ENCODE results near the gene GPR119.
"Not testable (repeated sequence)": the region's sequence is repeated elsewhere in the genome, so short reads cannot be mapped to it uniquely, and the experiment has no call there.

Gene GPR119

DNA sequence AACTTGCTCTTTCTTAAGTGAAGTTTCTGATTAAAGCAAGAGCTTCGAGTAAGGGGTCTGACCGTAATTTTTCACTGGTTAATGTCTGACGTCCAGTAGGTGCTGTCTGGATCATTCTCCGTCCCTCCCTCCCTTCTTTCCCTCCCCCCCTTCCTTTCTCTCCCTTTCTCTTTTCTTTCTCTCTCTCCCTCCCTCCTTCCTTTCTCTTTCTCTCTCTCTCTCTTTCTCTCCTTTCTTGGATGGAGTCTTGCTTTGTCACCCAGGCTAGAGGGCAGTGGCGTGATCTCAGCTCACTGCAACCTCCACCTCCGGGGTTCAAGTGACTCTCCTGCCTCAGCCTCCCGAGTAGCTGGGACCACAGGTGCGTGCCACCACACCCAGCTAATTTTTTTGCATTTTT is 46.6 kb downstream of the GPR119 start:
- DNase-seq (ENCODE audit: low read depth); H3K9ac ChIP-seq (ENCODE audit: low read length); H3K36me3 ChIP-seq (ENCODE audit: control insufficient read depth, insufficient read depth, low read length, severe bottlenecking); H3K4me1 ChIP-seq (ENCODE audit: control insufficient read depth, insufficient read depth, low read length); H3K9me3 ChIP-seq (ENCODE audit: control insufficient read depth, low read length); H3K27me3 ChIP-seq (replicated peaks; ENCODE audit: control insufficient read depth, insufficient read depth, low read length): not testable (repeated sequence)
- H3K4me3 ChIP-seq (ENCODE audit: low read length) = peak overlapping the region; percentile 89

DNA sequence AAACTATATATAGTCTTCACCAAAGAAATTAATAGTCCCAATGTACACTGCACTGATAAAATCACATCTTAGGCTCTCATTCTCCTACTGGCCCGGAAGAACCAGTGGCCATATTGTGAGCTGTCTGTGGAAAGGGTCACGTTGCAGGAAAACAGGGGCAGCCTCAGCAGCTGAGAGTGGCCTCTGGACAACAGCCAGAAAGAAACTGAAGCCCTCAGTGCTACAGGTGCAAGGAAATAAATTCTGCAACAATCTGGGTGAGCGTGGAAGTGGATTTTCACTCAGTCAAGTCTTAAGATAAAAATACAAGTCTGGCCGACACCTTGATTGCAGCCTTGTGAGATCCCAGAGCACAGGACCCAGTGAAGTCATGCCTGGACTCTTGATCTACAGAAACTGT is 48.9 kb downstream of the GPR119 start:
- H3K9ac ChIP-seq (ENCODE audit: low read length) = no peak overlapping the region
- peaks cover 3% of the 10 kb centered on the region for H3K27me3 ChIP-seq (replicated peaks; ENCODE audit: control insufficient read depth, insufficient read depth, low read length)
- H3K36me3 ChIP-seq (ENCODE audit: control insufficient read depth, insufficient read depth, low read length, severe bottlenecking) = no peaks in the 10 kb centered on the region
- no peaks in the 10 kb centered on the region for H3K4me1 ChIP-seq (ENCODE audit: control insufficient read depth, insufficient read depth, low read length)
- H3K9me3 ChIP-seq (ENCODE audit: control insufficient read depth, low read length) = no peaks in the 10 kb centered on the region
- no peak overlapping the region for H3K4me3 ChIP-seq (ENCODE audit: low read length)
- no peak for DNase-seq (ENCODE audit: low read depth)

Measured in adipocyte (in vitro differentiated cells).